Fibroblast of villous mesenchyme (primary cell): ENCODE measurements around the gene CREBRF. TPM values are rescaled to one million over a fixed set of nuclear protein-coding genes. Genes with fewer than 3 reads are reported as not detected.

ENCODE experiments used
- DNase-seq: peaks from one replicate; pipeline ENCODE4 v3.0.0-alpha.2; 2010; ENCODE audit warnings: low read depth
- H3K4me3 ChIP-seq: 2 replicates; pipeline ENCODE4 v1.5.1; 2011; ENCODE audit warnings: low read depth, mild to moderate bottlenecking, low read length
- total RNA-seq: library from RNA; depleted of rRNA; stranded (reverse); fragments of >200 nt; gene quantifications from 2 replicates; pipeline ENCODE4 v1.2.3, GENCODE V29; 2012
- TF ChIP-seq, protein P1 (sequence below): IDR thresholded peaks from 2 replicates; pipeline ENCODE4 v1.5.1; 2012; ENCODE audit warnings: low read depth, mild to moderate bottlenecking, low read length; ENCODE audit not compliant: insufficient read depth

Gene CREBRF, protein sequence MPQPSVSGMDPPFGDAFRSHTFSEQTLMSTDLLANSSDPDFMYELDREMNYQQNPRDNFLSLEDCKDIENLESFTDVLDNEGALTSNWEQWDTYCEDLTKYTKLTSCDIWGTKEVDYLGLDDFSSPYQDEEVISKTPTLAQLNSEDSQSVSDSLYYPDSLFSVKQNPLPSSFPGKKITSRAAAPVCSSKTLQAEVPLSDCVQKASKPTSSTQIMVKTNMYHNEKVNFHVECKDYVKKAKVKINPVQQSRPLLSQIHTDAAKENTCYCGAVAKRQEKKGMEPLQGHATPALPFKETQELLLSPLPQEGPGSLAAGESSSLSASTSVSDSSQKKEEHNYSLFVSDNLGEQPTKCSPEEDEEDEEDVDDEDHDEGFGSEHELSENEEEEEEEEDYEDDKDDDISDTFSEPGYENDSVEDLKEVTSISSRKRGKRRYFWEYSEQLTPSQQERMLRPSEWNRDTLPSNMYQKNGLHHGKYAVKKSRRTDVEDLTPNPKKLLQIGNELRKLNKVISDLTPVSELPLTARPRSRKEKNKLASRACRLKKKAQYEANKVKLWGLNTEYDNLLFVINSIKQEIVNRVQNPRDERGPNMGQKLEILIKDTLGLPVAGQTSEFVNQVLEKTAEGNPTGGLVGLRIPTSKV
- total RNA-seq: 8.1 and 15.5 TPM in 2 replicates

DNA sequence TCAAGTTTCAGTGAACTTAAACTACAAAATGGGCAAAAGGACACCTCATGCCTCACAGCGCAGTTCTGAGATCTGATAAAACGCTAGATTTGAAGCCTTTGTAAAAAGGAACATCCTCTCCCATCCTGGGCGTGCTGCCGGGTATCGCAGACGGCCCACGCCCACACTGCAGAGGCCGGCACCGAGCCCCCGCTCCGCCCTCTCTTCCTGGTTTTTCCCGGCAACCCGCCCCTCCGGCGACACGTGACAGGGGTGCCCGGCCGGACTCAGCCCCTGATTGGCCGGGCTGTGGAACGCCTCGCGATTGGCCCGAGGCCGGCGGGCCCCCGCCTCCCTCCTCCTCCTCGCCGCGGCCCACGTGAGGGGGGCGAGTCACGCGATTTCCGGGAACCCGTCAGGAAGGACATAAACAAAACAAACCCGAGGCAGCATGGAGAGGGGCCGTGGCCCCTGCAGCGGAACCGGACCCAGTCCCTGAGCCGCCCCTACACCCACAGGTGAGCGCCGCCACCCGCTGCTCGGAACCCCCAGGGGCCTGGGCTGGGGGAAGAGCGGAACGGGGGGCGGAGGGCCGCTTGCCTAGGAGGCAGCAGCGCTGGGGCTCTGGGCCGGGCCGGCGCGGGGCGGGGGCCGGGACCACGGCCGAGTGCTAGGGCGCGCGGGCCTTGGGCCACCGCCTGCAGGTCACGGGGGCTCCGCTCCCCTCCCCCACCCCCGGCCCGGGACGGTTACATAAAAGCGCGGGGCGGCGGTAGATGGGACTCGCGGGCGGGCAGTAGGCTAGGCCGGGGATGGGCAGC, at the start of gene CREBRF:
Gene CREBRF, plus strand, starts transcription at position 370 of the 800 bp plus-strand sequence. CDS start 24,424 bp downstream, outside the sequence.
- DNase-seq: peak; percentile 98
- TF ChIP-seq, protein P1, sequence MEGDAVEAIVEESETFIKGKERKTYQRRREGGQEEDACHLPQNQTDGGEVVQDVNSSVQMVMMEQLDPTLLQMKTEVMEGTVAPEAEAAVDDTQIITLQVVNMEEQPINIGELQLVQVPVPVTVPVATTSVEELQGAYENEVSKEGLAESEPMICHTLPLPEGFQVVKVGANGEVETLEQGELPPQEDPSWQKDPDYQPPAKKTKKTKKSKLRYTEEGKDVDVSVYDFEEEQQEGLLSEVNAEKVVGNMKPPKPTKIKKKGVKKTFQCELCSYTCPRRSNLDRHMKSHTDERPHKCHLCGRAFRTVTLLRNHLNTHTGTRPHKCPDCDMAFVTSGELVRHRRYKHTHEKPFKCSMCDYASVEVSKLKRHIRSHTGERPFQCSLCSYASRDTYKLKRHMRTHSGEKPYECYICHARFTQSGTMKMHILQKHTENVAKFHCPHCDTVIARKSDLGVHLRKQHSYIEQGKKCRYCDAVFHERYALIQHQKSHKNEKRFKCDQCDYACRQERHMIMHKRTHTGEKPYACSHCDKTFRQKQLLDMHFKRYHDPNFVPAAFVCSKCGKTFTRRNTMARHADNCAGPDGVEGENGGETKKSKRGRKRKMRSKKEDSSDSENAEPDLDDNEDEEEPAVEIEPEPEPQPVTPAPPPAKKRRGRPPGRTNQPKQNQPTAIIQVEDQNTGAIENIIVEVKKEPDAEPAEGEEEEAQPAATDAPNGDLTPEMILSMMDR: no peak

DNA sequence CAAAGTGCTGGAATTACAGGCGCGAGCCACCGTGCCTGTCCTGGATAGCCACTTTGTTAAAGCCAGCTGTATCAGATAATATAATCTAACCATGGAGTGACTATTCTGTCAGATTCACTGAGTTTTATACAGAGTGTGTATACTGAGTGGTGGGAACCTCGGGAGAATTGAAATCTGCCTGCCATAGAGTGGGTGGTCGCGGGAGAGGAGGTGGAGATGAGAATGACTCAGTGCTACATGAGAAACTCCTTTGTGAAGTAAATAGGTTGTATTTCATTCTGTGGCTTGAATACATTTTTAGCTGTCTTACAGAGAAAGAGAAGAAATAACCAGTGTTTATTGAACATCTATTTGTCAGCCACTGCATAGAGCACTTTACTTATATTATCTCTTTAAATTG, 46.1 kb upstream of the CREBRF start:
- DNase-seq: no peak
- TF ChIP-seq, protein P1: no peak
- no peak overlapping the region for H3K4me3 ChIP-seq

More for the DNA sequence above, at the start of gene CREBRF:
- H3K4me3 ChIP-seq: peak within 1 kb of the TSS; percentile 76

DNA sequence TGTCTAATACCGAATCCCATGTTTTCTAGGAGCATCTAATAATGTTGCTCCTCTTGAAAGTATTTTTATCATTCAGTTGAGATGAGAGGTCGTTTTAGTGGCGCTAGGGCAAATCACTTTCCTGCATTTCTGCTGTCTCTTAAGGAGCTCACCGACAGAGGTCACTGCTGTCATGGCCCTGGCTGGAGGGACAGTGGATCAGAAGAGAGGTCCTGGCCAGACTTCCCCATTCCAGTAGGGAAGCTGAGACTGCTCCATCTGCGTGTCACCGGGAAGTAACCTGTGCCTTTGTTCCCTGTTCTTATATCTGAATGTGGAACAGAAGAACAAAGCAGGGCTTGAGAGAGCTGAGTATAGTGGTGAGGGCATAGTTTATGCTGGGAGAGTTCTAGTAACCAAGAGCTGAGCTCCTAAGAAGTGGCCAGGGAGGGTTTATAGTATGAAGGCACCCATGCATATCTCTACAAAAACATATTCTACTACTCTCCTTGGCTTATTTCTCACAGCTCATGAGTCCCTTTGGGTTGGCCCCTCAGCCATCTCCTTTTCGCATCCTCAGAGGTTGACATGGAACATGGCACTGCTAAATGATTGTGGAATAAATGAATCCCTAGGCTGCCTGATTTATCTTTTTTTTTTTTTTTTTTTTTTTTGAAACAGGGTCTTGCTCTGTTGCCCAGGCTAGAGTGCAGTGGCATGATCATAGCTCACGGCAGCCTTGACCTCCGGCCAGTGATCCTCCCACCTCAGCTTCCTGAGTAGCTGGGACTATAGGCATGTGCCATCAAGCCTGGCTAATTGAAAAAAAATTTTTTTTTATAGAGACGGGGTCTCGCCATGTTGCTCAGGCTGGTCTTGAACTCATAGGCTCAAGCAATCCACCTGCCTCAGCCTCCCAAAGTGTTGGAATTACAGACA, 45.3 kb upstream of the CREBRF start:
- H3K4me3 ChIP-seq: no peak overlapping the region
- TF ChIP-seq, protein P1: peak; percentile 63
- DNase-seq: peak; percentile 66

DNA sequence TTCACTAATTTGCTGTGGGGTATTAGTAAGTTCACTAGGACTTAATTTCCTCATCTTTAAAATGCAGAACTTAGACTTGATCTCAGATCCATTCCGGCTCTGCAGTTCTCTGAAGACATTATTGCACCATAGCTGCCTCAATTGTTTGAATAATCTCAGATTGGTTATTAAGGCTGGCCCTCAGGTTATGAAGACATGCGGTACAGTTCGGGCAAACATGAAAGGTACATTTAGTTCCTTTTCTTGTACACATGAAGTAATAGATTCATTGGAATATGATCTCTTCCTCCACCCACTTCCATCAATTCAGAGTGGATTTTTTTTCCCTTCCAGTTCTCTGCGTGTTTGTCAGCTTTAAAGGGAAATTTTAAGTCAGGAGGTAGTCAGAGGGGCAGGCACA, 44.6 kb upstream of the CREBRF start:
- H3K4me3 ChIP-seq: no peak overlapping the region
- TF ChIP-seq, protein P1: no peak
- DNase-seq: no peak

DNA sequence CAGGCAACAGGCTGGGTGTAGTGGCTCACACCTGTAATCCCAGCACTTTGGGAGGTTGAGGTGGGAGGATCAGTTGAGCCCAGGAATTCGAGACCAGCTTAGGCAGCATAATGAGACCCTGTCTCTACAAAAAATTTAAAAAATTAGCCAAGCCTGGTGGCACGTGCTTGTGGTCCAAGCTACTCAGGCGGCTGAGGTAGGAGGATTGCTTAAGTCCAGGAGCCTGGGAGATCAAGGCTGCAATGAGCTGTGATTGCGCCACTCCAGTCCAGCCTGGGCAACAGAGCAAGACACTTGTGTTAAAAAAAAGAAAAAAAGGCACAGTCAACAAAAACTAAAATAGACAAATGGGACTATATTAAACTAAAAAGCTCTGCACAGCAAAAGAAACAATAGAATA, 43.3 kb upstream of the CREBRF start:
- peak; percentile 67 for DNase-seq
- TF ChIP-seq, protein P1: no peak
- H3K4me3 ChIP-seq: no peak overlapping the region

DNA sequence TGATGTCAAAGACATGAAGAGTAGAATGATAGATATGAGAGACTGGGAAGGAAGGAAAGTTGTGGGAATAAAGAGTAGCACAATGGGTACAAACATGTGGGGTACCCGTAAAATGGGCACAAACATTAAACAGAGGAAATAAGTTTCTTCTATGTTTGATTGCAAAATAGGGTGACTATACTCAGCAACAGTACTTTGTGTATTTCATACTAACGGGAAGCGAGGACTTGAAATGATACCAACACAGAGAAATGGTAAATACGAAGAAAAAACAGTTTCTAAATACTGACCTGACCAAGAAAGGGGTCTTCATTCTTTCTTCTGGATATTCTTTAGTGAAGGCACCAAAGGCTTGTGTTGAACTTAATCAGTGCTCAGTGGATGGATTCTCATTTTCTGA, 41.5 kb upstream of the CREBRF start:
- no peak overlapping the region for H3K4me3 ChIP-seq
- TF ChIP-seq, protein P1: no peak
- DNase-seq: no peak
